GM18951 (cell line): ENCODE measurements around the gene VWF.

Experiments used
- POLR2A ChIP-seq: IDR thresholded peaks from 4 replicates; pipeline ENCODE4 v1.6.1; 2011; ENCODE audit warnings: mild to moderate bottlenecking; ENCODE audit not compliant: insufficient read length, insufficient read depth; ENCODE audit errors: extremely low read depth
- in situ Hi-C: fragments of 300-500 bp; cut with MboI; formaldehyde crosslinking; loops from one replicate; pipeline ENCODE4 v1.12.0; 2022; ENCODE audit warnings: low sequenced_read_pairs, mixed read lengths, inconsistent platforms; ENCODE audit not compliant: unreplicated experiment

VWF gene

DNA sequence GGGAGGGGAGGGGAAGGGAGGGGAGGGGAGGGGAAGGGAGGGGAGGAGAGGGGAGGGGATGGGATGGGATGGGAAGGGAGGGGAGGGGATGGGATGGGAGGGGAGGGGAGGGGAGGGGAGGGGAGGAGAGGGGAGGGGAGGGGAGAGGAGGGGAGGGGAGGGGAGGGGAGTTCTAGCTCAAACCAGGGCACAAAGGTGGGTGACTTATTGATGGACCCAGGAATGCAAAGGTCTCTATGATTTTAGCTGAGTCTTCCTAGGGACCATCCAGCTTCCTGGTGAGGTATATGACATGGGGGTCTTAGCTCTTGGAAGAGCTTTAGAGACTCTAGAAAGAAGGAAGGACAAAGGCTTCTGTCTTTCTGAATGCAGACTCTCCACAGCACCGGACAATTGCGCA is 221.7 kb downstream of the VWF start:
- in situ Hi-C loops, result no loop called here
- no peak for TF ChIP-seq POLR2A

DNA sequence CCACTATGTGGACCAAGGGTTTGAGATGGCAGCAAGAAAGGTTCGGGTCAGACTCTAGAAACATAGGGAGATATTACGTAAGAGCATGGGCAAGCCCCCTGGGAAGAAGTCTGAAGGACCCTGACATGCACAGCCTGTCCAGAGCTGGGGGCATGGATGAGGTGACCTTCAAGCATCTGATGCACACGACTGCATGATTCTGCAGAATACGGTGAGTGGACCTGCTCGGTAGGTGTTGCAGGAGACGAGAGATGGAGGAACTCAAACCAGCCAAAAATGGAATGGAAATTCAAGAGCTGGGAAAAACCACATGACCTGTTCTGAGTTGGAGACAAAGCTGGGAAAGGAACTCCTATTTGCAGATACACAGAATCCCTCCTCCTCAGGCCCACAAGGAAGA is 223.1 kb downstream of the VWF start:
- TF ChIP-seq POLR2A, result no peak

DNA sequence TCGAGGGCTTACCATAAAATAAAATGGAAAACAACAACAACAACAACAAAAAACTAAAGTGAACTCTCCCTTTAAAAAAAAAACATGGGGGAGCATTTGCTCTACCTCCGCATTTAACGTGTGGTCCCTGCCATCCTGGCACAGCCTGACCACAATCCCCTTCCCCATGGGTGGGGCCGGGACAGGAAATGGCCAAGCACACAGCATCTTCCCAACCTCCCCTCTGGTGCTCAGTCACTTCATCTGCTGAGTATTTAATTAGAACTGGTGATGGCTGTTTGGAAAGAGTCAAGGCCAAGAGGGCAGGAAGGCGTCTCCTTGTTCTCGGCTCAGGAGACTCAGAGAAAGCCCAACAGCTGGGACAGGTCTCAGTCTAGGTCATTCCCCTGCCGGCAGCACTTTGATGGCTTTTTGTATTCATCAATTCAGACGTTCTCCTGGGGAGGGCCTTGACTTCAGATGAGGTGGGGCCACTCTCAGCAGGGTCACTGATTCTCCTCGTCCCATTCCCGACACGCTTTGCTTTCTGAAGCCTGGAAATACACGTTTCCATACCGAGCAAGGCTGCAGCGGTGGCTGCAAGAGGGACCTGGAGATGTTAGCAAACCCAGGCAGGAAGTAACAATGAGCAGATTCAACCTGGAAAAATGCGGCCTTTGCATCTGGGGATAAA is 223.8 kb downstream of the VWF start:
- no peak for TF ChIP-seq POLR2A
- in situ Hi-C loops, result no loop called here

More for the DNA sequence above, 223.1 kb downstream of the VWF start:
- in situ Hi-C loops, result no loop called here

DNA sequence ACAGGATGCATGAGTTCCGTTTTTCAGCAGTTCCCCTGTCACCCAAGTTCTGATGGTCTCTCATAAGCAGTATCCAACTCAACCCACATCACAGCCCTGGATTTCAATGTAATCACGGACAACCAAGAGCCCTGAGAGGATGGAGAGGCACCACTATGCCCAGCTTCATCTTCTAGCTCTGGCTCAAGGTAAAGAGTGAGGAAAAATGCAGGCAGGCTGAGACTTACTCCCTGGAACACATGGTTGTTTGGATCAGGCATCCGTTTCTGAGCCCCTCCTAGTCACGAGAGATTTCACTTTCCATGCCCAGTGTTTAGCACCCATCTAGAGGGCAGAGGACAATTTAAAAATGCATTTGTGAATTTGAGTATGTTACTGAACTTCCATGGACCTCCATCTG is 224.4 kb downstream of the VWF start:
- in situ Hi-C loops, result no loop called here
- no peak for TF ChIP-seq POLR2A

DNA sequence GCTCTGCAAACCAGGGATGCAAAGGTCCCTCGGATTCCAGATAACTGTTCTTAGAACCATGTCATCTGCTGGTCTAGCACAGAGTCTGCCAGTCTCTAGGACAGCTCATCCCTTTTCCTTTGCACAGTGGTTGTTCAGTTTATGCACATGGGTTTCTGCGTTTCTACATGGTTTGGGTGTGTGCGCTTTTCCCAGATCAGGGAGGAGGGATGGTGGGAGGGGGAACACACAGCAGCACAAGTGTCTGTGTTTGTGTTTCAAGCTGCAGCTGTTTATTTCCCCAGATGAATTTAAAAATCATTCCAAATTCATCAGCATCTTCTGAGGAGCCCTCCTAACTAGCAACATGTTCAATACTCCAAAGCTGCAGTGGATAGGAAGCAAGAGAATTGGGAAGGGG is 224.8 kb downstream of the VWF start:
- in situ Hi-C loops, result no loop called here
- TF ChIP-seq POLR2A, result no peak

DNA sequence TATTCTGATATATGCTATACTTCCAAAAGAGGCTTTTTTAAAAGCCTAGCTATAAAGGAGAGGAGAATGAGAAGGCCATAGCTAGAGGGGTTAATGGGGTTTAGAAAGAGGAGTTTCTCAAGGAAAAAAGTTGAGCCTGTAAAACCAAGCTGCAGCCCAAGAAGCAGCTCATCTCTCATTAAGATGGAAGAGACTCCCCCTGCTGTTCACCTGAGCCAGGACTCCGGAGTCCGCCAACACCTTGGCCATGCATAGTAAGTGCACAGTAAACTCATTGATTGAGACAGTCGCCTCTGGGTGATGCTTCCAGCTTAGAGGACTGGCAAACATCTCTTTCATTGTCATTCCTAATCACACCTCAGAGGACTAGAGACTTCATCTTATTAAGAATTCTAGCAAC is 225.6 kb downstream of the VWF start:
- no peak for TF ChIP-seq POLR2A
- in situ Hi-C loops, result no loop called here
